ENCODE data around the gene MAG.
"Not testable (repeated sequence)": the region's sequence is repeated elsewhere in the genome, so short reads cannot be mapped to it uniquely, and the experiment has no call there.

MAG gene

DNA sequence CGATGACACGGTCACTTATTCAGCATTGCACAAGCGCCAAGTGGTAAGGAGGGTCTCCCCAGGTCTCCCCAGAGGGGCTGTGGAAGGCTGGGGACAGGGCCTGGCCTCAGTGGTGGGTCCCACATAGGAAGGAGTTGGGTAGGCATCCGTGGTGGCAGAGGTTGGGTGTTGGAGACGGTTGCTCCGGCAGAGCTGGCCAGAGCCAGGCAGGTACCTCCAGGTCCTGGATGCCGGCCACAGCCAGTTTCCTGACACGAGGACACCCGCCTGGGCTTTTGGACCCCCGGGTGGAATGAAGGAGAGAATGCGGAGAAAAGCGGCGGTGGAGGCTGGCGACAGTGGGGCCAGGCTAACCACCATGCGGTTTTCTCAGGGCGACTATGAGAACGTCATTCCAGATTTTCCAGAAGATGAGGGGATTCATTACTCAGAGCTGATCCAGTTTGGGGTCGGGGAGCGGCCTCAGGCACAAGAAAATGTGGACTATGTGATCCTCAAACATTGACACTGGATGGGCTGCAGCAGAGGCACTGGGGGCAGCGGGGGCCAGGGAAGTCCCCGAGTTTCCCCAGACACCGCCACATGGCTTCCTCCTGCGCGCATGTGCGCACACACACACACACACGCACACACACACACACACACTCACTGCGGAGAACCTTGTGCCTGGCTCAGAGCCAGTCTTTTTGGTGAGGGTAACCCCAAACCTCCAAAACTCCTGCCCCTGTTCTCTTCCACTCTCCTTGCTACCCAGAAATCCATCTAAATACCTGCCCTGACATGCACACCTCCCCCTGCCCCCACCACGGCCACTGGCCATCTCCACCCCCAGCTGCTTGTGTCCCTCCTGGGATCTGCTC is 54.5 kb downstream of the MAG start:
- DNase-seq (ENCODE audit: low spot score), result no peak

GRCh38 chr19:35347171-35347929 is 55.4 kb downstream of the MAG start, which contains the start of gene FFAR1:
Gene FFAR1, plus strand, starts transcription at chr19:35347902. Its CDS starts 3,650 bp downstream, at chr19:35351552.
- no peak for DNase-seq (ENCODE audit: low spot score)

DNA sequence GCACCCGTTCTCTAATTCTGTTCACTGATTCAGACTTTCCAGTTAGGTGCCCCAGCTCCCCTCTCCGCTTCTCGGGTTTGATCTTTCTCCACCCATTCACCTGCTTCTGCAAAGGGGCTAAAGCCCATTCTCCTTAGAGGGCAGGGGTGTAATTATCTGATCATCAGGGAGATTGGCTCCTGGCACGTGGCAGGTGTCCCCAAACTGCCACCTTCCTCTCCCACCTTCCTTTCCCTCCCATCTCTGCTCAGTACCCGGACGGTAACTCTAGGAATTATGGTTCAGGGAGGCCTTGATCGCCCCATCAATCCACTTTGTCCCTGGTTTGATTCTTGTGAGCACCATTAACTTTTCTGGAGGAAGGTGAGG is 56.0 kb downstream of the MAG start:
- DNase-seq (ENCODE audit: low spot score), result no peak

DNA sequence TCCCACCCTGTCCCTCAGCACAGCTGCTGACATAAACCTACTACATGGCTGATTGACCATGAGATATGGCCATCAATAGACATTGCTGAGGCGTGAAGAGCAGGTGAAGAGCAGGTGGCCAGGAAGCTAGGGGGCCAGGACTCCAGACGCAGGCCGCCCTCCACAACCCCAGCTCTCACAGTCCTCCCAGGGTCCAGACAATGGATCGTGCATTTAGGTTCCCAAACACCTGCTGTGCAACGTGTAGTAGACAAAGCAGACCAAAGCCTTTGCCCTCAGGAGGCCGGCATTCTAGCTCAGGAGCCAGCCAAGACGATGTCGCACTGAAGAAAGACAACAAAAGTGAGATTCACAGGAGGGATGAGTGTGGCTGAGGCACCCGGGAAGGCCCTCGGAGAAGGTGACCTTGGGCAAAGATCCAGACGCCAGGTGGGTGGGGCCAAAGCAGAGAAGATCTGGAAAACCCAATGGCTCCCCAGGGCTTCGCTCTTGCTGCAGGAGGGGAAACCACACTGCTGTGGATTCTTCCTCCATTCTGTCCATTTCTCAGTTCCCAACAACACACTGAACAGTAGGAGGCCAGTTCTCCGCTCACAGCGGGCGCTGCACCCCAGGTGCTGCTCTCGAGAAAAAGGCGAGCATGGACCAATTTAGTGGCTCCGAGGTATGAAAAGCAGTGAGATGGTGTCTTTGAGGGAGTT is 57.1 kb downstream of the MAG start:
- DNase-seq (ENCODE audit: low spot score), result no peak

DNA sequence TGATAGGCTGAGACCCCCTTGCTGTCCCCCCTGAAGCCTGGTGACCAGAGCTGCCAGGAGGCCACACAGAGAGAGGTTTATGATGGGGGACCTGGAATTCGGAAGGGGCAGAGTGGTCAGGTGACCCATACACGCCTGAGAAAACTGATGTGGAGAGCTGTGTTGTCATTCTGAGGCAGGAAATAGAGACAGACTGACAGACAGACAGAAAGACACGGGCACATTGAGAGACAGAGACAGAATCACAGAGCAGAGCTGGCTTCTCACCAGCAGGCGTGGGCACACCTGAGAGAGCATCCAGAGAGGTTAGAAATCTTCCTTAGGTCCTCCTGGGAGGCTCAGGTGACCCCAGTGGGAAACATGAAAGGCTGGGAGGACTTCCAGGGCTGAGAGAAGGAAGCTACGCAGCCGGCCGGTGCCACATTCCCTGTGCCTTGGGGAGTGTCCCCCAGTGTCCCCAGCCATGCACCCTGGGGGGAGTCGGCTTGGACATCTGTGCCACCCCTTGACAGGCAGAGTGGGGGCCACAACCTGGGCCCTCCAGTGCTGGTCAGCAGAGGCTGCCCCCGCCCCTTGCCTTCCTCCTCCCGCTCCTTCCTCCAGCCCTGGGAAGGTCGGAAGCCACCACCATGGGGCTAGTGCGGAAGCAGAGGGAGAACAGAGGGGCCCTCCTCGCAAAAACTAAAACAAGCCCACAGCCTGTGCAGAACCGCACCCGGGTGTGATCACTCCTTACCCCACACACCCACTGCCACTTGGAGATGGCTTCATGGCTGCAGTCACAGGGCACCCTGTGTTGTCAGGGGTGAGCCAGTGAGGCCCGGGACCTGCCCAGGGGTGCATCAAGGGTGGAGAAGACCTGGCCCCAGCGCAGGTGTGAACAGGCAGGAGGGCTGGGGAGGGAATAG is 57.9 kb downstream of the MAG start:
- DNase-seq (ENCODE audit: low spot score), result no peak

GRCh38 chr19:35350591-35350990 is 58.6 kb downstream of the MAG start:
- no peak for DNase-seq (ENCODE audit: low spot score)

DNA sequence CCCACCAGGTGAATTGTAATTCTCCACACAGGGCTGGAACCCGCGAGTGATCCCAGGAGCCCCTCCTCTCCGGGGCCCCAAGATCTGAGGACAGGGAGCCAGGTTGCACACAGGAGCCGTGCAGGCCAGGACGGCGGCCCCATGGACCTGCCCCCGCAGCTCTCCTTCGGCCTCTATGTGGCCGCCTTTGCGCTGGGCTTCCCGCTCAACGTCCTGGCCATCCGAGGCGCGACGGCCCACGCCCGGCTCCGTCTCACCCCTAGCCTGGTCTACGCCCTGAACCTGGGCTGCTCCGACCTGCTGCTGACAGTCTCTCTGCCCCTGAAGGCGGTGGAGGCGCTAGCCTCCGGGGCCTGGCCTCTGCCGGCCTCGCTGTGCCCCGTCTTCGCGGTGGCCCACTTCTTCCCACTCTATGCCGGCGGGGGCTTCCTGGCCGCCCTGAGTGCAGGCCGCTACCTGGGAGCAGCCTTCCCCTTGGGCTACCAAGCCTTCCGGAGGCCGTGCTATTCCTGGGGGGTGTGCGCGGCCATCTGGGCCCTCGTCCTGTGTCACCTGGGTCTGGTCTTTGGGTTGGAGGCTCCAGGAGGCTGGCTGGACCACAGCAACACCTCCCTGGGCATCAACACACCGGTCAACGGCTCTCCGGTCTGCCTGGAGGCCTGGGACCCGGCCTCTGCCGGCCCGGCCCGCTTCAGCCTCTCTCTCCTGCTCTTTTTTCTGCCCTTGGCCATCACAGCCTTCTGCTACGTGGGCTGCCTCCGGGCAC is 59.6 kb downstream of the MAG start:
- no peak for DNase-seq (ENCODE audit: low spot score)

- no peak for DNase-seq (ENCODE audit: low spot score)
Measured at GRCh38 chr19:35352177-35352447, 60.2 kb downstream of the MAG start.

- DNase-seq (ENCODE audit: low spot score), result peak; percentile 46
Measured at GRCh38 chr19:35352448-35353304, 60.7 kb downstream of the MAG start.

DNA sequence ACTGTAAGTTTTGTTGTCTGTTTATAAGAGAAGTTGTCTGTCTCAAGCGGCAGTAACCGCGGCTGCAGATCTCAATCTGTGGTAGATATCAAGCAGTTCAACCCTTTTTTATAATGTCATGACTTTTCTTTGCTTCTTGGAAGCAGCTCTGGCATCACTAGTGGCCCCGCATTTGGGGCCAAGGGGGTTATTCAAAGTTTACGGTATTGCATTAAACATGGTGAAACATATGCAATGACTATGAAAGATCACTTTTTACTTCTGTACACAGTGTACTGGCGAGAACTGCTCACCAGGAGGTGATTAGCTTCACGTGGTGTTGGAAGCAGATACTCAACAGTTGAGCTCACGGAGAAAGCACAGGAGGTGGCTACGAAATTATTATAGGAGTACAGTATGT is 61.7 kb downstream of the MAG start:
- no peak for DNase-seq (ENCODE audit: low spot score)

DNA sequence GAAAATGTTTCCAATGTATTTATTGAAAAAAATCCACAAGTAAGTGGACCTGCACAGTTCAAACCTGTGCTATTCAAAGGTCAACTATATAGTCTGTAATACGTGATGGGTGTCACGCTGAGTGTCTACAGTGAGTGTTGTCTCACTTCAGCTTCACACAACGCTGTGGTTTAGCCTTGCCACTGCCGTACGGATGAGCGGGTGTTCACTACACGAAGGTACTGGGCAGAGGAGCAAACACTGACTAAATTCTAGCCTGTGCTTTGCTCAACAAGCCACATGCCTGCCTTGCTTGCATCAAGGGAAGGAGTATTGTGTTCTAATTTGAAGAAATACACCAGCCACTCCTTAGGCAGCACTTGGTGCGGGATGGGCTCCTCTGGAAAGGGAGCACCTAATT is 62.9 kb downstream of the MAG start:
- DNase-seq (ENCODE audit: low spot score), result no peak

DNA sequence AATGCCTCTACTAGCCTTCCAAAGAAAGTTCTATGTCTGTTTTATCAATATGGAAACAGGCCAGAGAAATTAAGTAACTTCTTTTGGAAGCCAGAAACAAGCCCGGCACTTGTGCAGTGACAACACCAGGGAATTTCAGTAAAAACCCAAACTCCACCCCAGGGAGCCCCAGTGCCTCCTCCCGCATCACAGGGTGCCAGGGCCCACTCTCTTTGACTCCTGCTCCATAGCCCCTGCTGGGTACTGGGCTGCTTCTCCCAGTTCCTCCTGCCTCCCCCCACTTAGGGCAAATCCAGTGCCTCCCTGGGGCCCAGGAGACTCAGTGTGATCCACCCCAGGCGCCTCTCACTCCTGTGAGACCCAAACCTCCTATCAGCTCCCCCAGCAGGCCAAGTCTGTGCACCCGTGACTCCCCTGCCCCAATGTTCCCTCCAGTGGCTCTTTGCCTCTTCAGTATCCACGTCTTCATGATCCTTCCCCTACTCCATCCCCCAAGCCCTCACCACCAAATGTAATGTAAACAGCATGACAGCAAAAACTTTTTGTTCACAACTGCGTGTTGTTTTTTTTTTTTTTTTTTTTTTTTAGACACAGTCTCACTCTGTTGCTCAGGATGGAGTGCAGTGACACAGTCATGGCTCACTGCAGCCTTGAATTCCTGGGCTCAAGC is 64.0 kb downstream of the MAG start:
- DNase-seq (ENCODE audit: low spot score), result no peak

GRCh38 chr19:35357867-35358573 is 66.1 kb downstream of the MAG start, which contains the start of gene FFAR3:
Gene FFAR3, plus strand, starts transcription at chr19:35358460. Its CDS starts 431 bp downstream, at chr19:35358891.
- DNase-seq (ENCODE audit: low spot score), result no peak

DNA sequence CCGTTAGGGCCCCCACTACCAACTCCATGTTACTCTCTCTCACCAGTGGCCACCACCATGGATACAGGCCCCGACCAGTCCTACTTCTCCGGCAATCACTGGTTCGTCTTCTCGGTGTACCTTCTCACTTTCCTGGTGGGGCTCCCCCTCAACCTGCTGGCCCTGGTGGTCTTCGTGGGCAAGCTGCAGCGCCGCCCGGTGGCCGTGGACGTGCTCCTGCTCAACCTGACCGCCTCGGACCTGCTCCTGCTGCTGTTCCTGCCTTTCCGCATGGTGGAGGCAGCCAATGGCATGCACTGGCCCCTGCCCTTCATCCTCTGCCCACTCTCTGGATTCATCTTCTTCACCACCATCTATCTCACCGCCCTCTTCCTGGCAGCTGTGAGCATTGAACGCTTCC is 66.9 kb downstream of the MAG start:
- not testable (repeated sequence) for DNase-seq (ENCODE audit: low spot score)

DNA sequence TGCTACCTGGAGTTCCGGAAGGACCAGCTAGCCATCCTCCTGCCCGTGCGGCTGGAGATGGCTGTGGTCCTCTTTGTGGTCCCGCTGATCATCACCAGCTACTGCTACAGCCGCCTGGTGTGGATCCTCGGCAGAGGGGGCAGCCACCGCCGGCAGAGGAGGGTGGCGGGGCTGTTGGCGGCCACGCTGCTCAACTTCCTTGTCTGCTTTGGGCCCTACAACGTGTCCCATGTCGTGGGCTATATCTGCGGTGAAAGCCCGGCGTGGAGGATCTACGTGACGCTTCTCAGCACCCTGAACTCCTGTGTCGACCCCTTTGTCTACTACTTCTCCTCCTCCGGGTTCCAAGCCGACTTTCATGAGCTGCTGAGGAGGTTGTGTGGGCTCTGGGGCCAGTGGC is 67.4 kb downstream of the MAG start:
- DNase-seq (ENCODE audit: low spot score), result not testable (repeated sequence)

DNA sequence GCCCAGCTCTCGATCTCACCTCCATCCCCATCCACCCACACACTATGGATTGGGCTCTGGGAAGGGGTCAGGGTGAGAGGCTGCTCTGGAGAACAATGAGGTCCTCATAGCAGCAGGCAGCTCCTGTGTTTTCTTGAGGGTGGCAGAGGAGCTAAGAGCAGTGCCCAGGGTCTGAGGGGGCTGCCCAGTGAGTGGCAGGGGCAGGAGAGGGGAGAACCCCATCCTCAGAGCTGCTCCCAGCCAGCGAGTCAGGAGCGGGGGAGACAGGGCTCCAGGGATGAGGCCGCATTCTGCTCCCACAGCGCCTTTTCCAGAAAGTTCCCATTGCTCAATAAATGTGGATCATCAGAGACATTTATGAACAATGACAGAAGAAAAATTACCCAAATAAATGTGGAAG is 68.1 kb downstream of the MAG start:
- not testable (repeated sequence) for DNase-seq (ENCODE audit: low spot score)

- no peak for DNase-seq (ENCODE audit: low spot score)
Measured at GRCh38 chr19:35360880-35361420, 69.0 kb downstream of the MAG start.

DNA sequence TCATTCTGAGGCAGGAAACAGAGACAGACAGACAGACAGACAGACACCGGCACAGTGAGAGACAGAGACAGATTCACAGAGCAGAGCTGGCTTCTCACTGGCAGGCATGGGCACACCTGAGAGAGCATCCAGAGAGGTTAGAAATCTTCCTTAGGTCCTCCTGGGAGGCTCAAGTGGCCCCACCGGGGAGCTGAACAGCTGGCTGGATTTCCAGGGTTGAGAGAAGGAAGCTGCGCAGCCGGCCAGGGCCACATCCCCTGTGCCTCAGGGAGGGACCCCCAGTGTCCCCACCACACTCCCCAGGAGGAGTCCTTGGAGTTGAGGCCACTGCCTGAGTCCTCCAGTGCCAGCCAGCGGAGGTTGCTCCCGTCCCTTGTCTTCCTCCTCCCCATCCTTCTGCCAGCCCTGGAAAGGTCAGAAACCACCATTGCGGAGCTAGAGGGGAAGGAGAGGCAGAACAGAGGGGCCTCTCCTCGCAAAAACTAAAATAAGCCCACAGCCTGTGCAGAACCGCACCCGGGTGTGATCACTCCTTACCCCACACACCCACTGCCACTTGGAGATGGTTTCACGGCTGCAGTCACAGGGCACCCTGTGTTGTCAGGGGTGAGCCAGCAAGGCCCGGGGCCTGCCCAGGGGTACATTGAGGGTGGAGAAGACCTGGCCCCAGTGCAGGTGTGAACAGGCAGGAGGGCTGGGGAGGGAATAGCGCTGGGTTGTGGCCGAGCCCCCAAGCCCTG is 70.5 kb downstream of the MAG start:
- no peak for DNase-seq (ENCODE audit: low spot score)

Measured in hematopoietic multipotent progenitor cell treated with erythropoietin and hydrocortisone succinate and interleukin-3 and kit ligand, for 15 days (in vitro differentiated cells).